ENCODE data around the gene PCLO. TPM values are rescaled to one million over a fixed set of nuclear protein-coding genes. Genes with fewer than 3 reads are reported as not detected.

Gene PCLO
- total RNA-seq, 1 donor, result under 0.01 TPM

GRCh38 chr7:83014546-83014945 is 148.1 kb downstream of the PCLO start:
- no peak for TF ChIP-seq CTCF (IDR thresholded peaks at IDR 0.05; ENCODE audit: insufficient read depth, low read depth, low read length)
- no peak overlapping the region for H3K4me3 ChIP-seq (ENCODE audit: low read depth, low read length)
- DNase-seq (ENCODE audit: low read depth), result no peak

- DNase-seq (ENCODE audit: low read depth), result no peak
- no peak for TF ChIP-seq CTCF (IDR thresholded peaks at IDR 0.05; ENCODE audit: insufficient read depth, low read depth, low read length)
- no peak overlapping the region for H3K4me3 ChIP-seq (ENCODE audit: low read depth, low read length)
Observed at GRCh38 chr7:83011954-83012353, 150.7 kb downstream of the PCLO start.

GRCh38 chr7:83005410-83005809 is 157.3 kb downstream of the PCLO start:
- DNase-seq (ENCODE audit: low read depth), result peak; percentile 3
- TF ChIP-seq CTCF (IDR thresholded peaks at IDR 0.05; ENCODE audit: insufficient read depth, low read depth, low read length), result no peak
- H3K4me3 ChIP-seq (ENCODE audit: low read depth, low read length), result no peak overlapping the region

- no peak for DNase-seq (ENCODE audit: low read depth)
- no peak overlapping the region for H3K4me3 ChIP-seq (ENCODE audit: low read depth, low read length)
- TF ChIP-seq CTCF (IDR thresholded peaks at IDR 0.05; ENCODE audit: insufficient read depth, low read depth, low read length), result no peak
Observed at GRCh38 chr7:83001362-83002040, 161.2 kb downstream of the PCLO start.

GRCh38 chr7:82998436-82998835 is 164.2 kb downstream of the PCLO start:
- no peak overlapping the region for H3K4me3 ChIP-seq (ENCODE audit: low read depth, low read length)
- no peak for DNase-seq (ENCODE audit: low read depth)
- no peak for TF ChIP-seq CTCF (IDR thresholded peaks at IDR 0.05; ENCODE audit: insufficient read depth, low read depth, low read length)

GRCh38 chr7:82985144-82985802 is 177.4 kb downstream of the PCLO start:
- DNase-seq (ENCODE audit: low read depth), result no peak
- H3K4me3 ChIP-seq (ENCODE audit: low read depth, low read length), result no peak overlapping the region
- TF ChIP-seq CTCF (IDR thresholded peaks at IDR 0.05; ENCODE audit: insufficient read depth, low read depth, low read length), result no peak
